ENCODE results near the gene SFXN1. TPM values are rescaled to one million over a fixed set of nuclear protein-coding genes. Genes with fewer than 3 reads are reported as not detected.
A peak's percentile ranks its signal among the peaks of the same experiment; 100 is the strongest.

The SFXN1 gene
- total RNA-seq, 3 donors from 2014 or later (not counting 1 experiment from before 2014, with no cell fraction given) = 30.3 to 55.2 (median 44.0) TPM

DNA sequence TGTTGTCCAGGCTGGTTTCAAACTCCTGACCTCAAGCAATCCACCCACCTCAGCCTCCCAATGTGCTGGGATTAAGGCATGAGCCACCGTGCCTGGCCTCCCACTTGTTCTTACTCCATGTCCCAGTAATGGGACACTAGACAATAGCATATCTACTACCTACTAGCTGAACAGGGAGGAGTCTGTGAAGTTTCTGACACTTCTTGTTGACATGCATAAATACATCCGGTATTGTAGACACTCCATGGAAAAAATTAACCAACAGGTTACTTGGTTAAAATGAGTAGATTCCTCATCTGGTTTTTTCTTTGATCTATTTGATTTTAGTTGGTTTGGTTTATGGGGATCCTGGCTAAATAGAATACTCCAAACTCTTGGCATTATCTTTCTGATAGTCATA is 88.3 kb downstream of the SFXN1 start:
- 100% methylated on average over 2 of the region's 2 CpGs for WGBS (ENCODE audit: insufficient coverage)
- Mint-ChIP-seq H3K27me3 (ENCODE audit: low read depth in 2 of 2) (peaks cover 19 to 21% of the 10 kb centered on the region in 2 donors), H3K4me1 (no peaks in the 10 kb centered on the region), H3K27ac (no peak overlapping the region), H3K4me3 (no peak overlapping the region), H3K36me3 (no peaks in the 10 kb centered on the region), H3K9me3 (no peaks in the 10 kb centered on the region)
- H3K27me3 ChIP-seq (ENCODE audit: control insufficient read depth, insufficient read depth, low read length) = peaks cover 2% of the 10 kb centered on the region
- H3K4me1 ChIP-seq (ENCODE audit: control insufficient read depth, insufficient read depth, low read length) = no peaks in the 10 kb centered on the region
- H3K4me3 ChIP-seq (ENCODE audit: low read length) = no peak overlapping the region
- no peak for DNase-seq
- H3K27ac ChIP-seq (ENCODE audit: low read length) = no peak overlapping the region
- no peak for ATAC-seq
- no peaks in the 10 kb centered on the region for H3K9me3 ChIP-seq (ENCODE audit: control insufficient read depth, insufficient read depth, low read length)
- TF ChIP-seq, protein P1, sequence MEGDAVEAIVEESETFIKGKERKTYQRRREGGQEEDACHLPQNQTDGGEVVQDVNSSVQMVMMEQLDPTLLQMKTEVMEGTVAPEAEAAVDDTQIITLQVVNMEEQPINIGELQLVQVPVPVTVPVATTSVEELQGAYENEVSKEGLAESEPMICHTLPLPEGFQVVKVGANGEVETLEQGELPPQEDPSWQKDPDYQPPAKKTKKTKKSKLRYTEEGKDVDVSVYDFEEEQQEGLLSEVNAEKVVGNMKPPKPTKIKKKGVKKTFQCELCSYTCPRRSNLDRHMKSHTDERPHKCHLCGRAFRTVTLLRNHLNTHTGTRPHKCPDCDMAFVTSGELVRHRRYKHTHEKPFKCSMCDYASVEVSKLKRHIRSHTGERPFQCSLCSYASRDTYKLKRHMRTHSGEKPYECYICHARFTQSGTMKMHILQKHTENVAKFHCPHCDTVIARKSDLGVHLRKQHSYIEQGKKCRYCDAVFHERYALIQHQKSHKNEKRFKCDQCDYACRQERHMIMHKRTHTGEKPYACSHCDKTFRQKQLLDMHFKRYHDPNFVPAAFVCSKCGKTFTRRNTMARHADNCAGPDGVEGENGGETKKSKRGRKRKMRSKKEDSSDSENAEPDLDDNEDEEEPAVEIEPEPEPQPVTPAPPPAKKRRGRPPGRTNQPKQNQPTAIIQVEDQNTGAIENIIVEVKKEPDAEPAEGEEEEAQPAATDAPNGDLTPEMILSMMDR (IDR thresholded peaks at IDR 0.05) = no peak
- H3K36me3 ChIP-seq (ENCODE audit: control insufficient read depth, insufficient read depth, low read length) = no peaks in the 10 kb centered on the region
- intact Hi-C loops (cut with micrococcal nuclease) = no loop called here

DNA sequence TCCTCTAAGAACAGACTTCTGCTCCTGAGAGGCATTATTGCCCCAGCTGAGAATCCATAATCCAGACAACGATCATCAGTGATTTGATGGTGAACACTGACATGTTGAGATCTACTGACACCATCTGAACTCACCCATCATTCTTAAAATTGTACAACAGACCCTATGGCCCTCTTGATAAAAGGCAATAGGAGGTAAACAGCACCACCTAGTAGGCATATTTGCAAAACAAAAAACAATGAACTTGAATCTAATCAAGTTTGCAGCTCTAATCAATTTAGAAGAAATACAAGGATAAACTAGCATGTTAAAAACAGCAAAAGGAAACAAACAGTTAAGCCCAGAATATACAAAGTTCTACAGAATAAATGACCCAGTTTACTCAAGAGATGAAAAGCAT is 89.6 kb downstream of the SFXN1 start:
- Mint-ChIP-seq H3K4me1 (no peaks in the 10 kb centered on the region), H3K36me3 (no peaks in the 10 kb centered on the region), H3K27me3 (ENCODE audit: low read depth in 2 of 2) (peaks cover 19 to 25% of the 10 kb centered on the region in 2 donors), H3K27ac (no peak overlapping the region), H3K9me3 (no peaks in the 10 kb centered on the region), H3K4me3 (no peak overlapping the region)
- no peak overlapping the region for H3K27ac ChIP-seq (ENCODE audit: low read length)
- H3K4me1 ChIP-seq (ENCODE audit: control insufficient read depth, insufficient read depth, low read length) = no peaks in the 10 kb centered on the region
- ATAC-seq = no peak
- peak in 1 of 2 donors; percentile 23 for DNase-seq
- TF ChIP-seq, protein P1 (IDR thresholded peaks at IDR 0.05) = no peak
- H3K4me3 ChIP-seq (ENCODE audit: low read length) = no peak overlapping the region
- 77% methylated on average over 1 of the region's 1 CpG for WGBS (ENCODE audit: insufficient coverage)
- H3K27me3 ChIP-seq (ENCODE audit: control insufficient read depth, insufficient read depth, low read length) = no peaks in the 10 kb centered on the region
- intact Hi-C loops (cut with micrococcal nuclease) = no loop called here
- no peaks in the 10 kb centered on the region for H3K36me3 ChIP-seq (ENCODE audit: control insufficient read depth, insufficient read depth, low read length)
- H3K9me3 ChIP-seq (ENCODE audit: control insufficient read depth, insufficient read depth, low read length) = no peaks in the 10 kb centered on the region

DNA sequence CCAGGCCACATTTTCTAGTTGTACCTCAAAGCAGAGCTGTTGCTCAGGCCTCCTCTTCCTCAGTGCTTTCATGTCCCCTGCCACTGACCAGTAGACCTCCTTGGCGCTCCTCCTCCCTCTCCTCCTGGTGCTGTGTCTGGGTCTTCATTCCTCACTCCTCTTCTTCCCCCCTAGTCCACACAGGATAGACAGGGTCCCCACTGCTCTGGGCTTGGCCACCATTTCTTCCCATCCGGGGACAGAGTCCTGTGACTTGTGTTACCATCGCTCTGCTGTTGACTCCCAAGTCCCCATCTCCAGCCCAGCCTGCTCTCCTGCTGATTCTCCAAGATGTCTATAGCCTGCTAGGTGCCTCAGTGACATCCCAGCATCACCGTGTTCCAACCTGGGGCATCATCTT is 91.3 kb downstream of the SFXN1 start:
- no peaks in the 10 kb centered on the region for H3K36me3 ChIP-seq (ENCODE audit: control insufficient read depth, insufficient read depth, low read length)
- intact Hi-C loops (cut with micrococcal nuclease) = no loop called here
- Mint-ChIP-seq H3K27ac (no peak overlapping the region), H3K9me3 (no peaks in the 10 kb centered on the region), H3K36me3 (no peaks in the 10 kb centered on the region), H3K27me3 (ENCODE audit: low read depth in 2 of 2) (peaks cover 32 to 40% of the 10 kb centered on the region in 2 donors), H3K4me3 (no peak overlapping the region), H3K4me1 (no peaks in the 10 kb centered on the region)
- H3K4me1 ChIP-seq (ENCODE audit: control insufficient read depth, insufficient read depth, low read length) = no peaks in the 10 kb centered on the region
- no peaks in the 10 kb centered on the region for H3K27me3 ChIP-seq (ENCODE audit: control insufficient read depth, insufficient read depth, low read length)
- H3K9me3 ChIP-seq (ENCODE audit: control insufficient read depth, insufficient read depth, low read length) = no peaks in the 10 kb centered on the region
- H3K27ac ChIP-seq (ENCODE audit: low read length) = no peak overlapping the region
- no peak for ATAC-seq
- WGBS (ENCODE audit: insufficient coverage) = 91% methylated on average over 4 of the region's 4 CpGs
- no peak overlapping the region for H3K4me3 ChIP-seq (ENCODE audit: low read length)
- TF ChIP-seq, protein P1 (IDR thresholded peaks at IDR 0.05) = no peak
- no peak for DNase-seq

DNA sequence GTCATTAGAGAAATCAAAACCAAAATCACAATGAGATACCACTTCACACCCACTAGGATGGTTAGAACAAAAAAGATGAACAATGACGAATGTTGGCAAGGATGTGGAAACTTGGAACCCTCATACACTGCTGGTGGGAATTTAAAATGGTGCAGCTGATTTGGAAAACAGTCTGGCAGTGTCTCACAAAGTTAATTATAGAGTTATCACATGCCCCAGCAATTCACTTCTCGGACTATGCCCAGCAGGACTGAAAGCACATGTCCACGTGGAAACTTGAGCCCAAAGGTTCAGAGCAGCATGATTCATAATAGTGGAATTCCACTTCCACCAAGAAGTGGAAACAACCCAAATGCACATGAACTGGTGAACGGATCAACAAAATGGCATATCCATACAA is 94.5 kb downstream of the SFXN1 start:
- DNase-seq = no peak

More for the DNA sequence above, 94.5 kb downstream of the SFXN1 start:
- WGBS (ENCODE audit: insufficient coverage) = 90% methylated on average over 4 of the region's 4 CpGs
- H3K27me3 ChIP-seq (ENCODE audit: control insufficient read depth, insufficient read depth, low read length) = no peaks in the 10 kb centered on the region
- ATAC-seq = no peak
- intact Hi-C loops (cut with micrococcal nuclease) = no loop called here
- Mint-ChIP-seq H3K36me3 (no peaks in the 10 kb centered on the region), H3K27me3 (ENCODE audit: low read depth in 2 of 2) (peaks cover 32 to 54% of the 10 kb centered on the region in 2 donors), H3K27ac (no peak overlapping the region), H3K4me3 (no peak overlapping the region), H3K4me1 (no peaks in the 10 kb centered on the region), H3K9me3 (no peaks in the 10 kb centered on the region)
- TF ChIP-seq, protein P1 (IDR thresholded peaks at IDR 0.05) = no peak
- H3K36me3 ChIP-seq (ENCODE audit: control insufficient read depth, insufficient read depth, low read length) = no peaks in the 10 kb centered on the region
- H3K9me3 ChIP-seq (ENCODE audit: control insufficient read depth, insufficient read depth, low read length) = no peaks in the 10 kb centered on the region
- H3K27ac ChIP-seq (ENCODE audit: low read length) = no peak overlapping the region
- no peaks in the 10 kb centered on the region for H3K4me1 ChIP-seq (ENCODE audit: control insufficient read depth, insufficient read depth, low read length)
- H3K4me3 ChIP-seq (ENCODE audit: low read length) = no peak overlapping the region
